ENCODE results near the gene TMEM270. TPM values are rescaled to one million over a fixed set of nuclear protein-coding genes. Genes with fewer than 3 reads are reported as not detected.

The TMEM270 gene
- total RNA-seq, 4 donors from 2014 or later: not detected

- Histone ChIP-seq H3K9me3 (no peaks in the 10 kb centered on the region), H3K36me3 (no peaks in the 10 kb centered on the region), H3K4me3 (no peak overlapping the region), H3K27me3 (no peaks in the 10 kb centered on the region), H3K27ac (no peak overlapping the region), H3K4me1 (no peaks in the 10 kb centered on the region)
- intact Hi-C loops (cut with DNase I; ENCODE audit: low total_unique reads): no loop called here
- peak in 1 of 2 donors; percentile 24 for ATAC-seq
- in situ Hi-C loops (cut with MboI; ENCODE audit: low sequenced_read_pairs in 4 of 4): no loop called here
- TF ChIP-seq CTCF (IDR thresholded peaks at IDR 0.05 in 4 of 5, conservative IDR thresholded peaks at IDR 0.05 in 1 of 5) (no peak), POLR2A (IDR thresholded peaks at IDR 0.05) (no peak)
- DNase-seq: no peak
Observed at GRCh38 chr7:73909051-73909941, 48.3 kb downstream of the TMEM270 start.

GRCh38 chr7:73909996-73910395 lies 49.0 kb downstream of the TMEM270 start:
- DNase-seq (no peak), ATAC-seq (no peak)
- in situ Hi-C loops (cut with MboI; ENCODE audit: low sequenced_read_pairs in 4 of 4) (no loop called here), intact Hi-C loops (cut with DNase I; ENCODE audit: low total_unique reads) (no loop called here)
- H3K27me3 ChIP-seq: no peaks in the 10 kb centered on the region
- no peak overlapping the region for H3K4me3 ChIP-seq
- no peaks in the 10 kb centered on the region for H3K36me3 ChIP-seq
- TF ChIP-seq POLR2A (IDR thresholded peaks at IDR 0.05) (no peak), CTCF (IDR thresholded peaks at IDR 0.05 in 4 of 5, conservative IDR thresholded peaks at IDR 0.05 in 1 of 5) (no peak)
- no peaks in the 10 kb centered on the region for H3K9me3 ChIP-seq
- no peak overlapping the region for H3K27ac ChIP-seq
- H3K4me1 ChIP-seq: no peaks in the 10 kb centered on the region

- no peaks in the 10 kb centered on the region for H3K4me1 ChIP-seq
- TF ChIP-seq CTCF (IDR thresholded peaks at IDR 0.05 in 4 of 5, conservative IDR thresholded peaks at IDR 0.05 in 1 of 5) (no peak), POLR2A (IDR thresholded peaks at IDR 0.05) (no peak)
- H3K4me3 ChIP-seq: no peak overlapping the region
- H3K9me3 ChIP-seq: no peaks in the 10 kb centered on the region
- intact Hi-C loops (cut with DNase I; ENCODE audit: low total_unique reads): no loop called here
- in situ Hi-C loops (cut with MboI; ENCODE audit: low sequenced_read_pairs in 4 of 4): no loop called here
- H3K27ac ChIP-seq: no peak overlapping the region
- H3K27me3 ChIP-seq: no peaks in the 10 kb centered on the region
- H3K36me3 ChIP-seq: no peaks in the 10 kb centered on the region
- DNase-seq: no peak
- ATAC-seq: no peak
Observed at GRCh38 chr7:73912223-73912622, 51.3 kb downstream of the TMEM270 start.

Other genes with a start within 250 kb of the TMEM270 start
- gene MLXIPL, start 236.6 kb upstream of the TMEM270 start, total RNA-seq: 100 to 1,000 TPM in 1 of 4 donors, 10 to 100 TPM in 1, 1 to 10 TPM in 2; 7.6 to 107 (median 29.2) TPM
- gene VPS37D, start 193.3 kb upstream of the TMEM270 start, total RNA-seq: 1 to 10 TPM in 2 of 4 donors, under 1 TPM in 2; 0.64 to 2.5 (median 1.4) TPM
- 10 to 100 TPM in 1 of 4 donors, 1 to 10 TPM in 3; 3.9 to 10.5 (median 5.6) TPM for gene DNAJC30, start 177.7 kb upstream of the TMEM270 start, total RNA-seq
- gene BUD23, start 177.6 kb upstream of the TMEM270 start, total RNA-seq: 100 to 1,000 TPM in 3 of 4 donors, 10 to 100 TPM in 1; 83.9 to 128 (median 114) TPM
- gene STX1A, start 141.5 kb upstream of the TMEM270 start, total RNA-seq: 1 to 10 TPM in 3 of 4 donors, under 1 TPM in 1; 0.83 to 8.1 (median 3.2) TPM
- gene ABHD11, start 122.4 kb upstream of the TMEM270 start, total RNA-seq: 1 to 10 TPM; 3.2 to 9.4 (median 7.6) TPM
- 1 to 10 TPM in 1 of 4 donors, not detected in 3; 5.0 TPM for gene CLDN3, start 90.9 kb upstream of the TMEM270 start, total RNA-seq
- gene CLDN4, start 30.2 kb upstream of the TMEM270 start, total RNA-seq: 1 to 10 TPM in 1 of 4 donors, under 1 TPM in 3; 0.16 to 3.7 (median 0.42) TPM
- 1 to 10 TPM in 1 of 4 donors, under 1 TPM in 3; 0.36 to 1.5 (median 0.53) TPM for gene METTL27, start 18.6 kb upstream of the TMEM270 start, total RNA-seq
- gene ELN, start 167.0 kb downstream of the TMEM270 start, total RNA-seq: 10 to 100 TPM in 1 of 4 donors, 1 to 10 TPM in 3; 5.3 to 14.8 (median 6.9) TPM
- gene LIMK1, start 222.6 kb downstream of the TMEM270 start, total RNA-seq: 10 to 100 TPM; 15.3 to 56.4 (median 23.3) TPM

All from gastrocnemius medialis (tissue), 4 donors.